Fibroblast of villous mesenchyme (primary cell): ENCODE data around the gene AUTS2. TPM values are rescaled to one million over a fixed set of nuclear protein-coding genes. Genes with fewer than 3 reads are reported as not detected.

ENCODE experiments used
- DNase-seq: peaks from one replicate; pipeline ENCODE4 v3.0.0-alpha.2; 2010; ENCODE audit warnings: low read depth
- H3K4me3 ChIP-seq: 2 replicates; pipeline ENCODE4 v1.5.1; 2011; ENCODE audit warnings: low read depth, mild to moderate bottlenecking, low read length
- CTCF ChIP-seq: IDR thresholded peaks from 2 replicates; pipeline ENCODE4 v1.5.1; 2012; ENCODE audit warnings: low read depth, mild to moderate bottlenecking, low read length; ENCODE audit not compliant: insufficient read depth
- total RNA-seq: library from RNA; depleted of rRNA; stranded (reverse); fragments of >200 nt; gene quantifications from 2 replicates; pipeline ENCODE4 v1.2.3, GENCODE V29; 2012

Gene AUTS2
- total RNA-seq, 1 donor = 3.9 TPM

DNA sequence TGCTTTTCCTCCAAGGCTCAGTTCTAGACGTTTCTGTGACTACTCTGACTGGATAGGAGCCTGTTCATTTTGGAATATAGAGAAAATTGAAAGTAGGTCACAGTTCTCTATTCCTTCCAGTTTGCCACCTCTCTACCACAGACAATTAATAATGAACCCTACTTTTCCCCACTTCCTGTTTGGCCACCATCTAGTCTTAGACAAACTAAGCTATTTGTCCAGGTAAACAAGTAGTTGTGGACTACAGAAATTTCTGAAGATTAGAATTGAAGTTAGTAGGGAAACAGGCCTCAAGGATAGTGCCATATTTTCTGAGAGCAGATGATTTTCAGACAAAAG, 87.0 kb downstream of the AUTS2 start:
- TF ChIP-seq CTCF = no peak

DNA sequence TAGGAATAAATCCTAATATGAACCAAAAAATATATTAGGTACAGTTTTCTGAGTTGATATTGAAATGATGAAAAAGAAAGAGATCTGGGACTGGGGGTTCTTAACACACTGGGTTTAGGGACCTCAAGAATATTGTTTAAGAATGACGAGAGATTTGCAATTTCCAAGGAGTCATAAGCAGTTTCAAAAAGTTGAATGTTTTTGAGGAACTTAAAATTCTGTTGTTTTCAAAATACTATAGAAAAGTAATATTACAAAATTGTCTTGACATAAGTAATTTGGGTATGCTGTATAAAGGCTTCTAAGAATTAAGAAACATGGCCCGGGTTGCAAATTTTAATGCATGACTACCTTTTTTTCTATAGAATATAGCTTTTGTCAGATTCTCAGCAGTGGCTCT, 88.1 kb downstream of the AUTS2 start:
- no peak for DNase-seq
- H3K4me3 ChIP-seq = no peak overlapping the region
- no peak for TF ChIP-seq CTCF

More for the DNA sequence above, 87.0 kb downstream of the AUTS2 start:
- no peak overlapping the region for H3K4me3 ChIP-seq
- DNase-seq = no peak

- TF ChIP-seq CTCF = no peak
- no peak overlapping the region for H3K4me3 ChIP-seq
- DNase-seq = peak; percentile 38
Measured at GRCh38 chr7:69687739-69688433, 89.6 kb downstream of the AUTS2 start.

DNA sequence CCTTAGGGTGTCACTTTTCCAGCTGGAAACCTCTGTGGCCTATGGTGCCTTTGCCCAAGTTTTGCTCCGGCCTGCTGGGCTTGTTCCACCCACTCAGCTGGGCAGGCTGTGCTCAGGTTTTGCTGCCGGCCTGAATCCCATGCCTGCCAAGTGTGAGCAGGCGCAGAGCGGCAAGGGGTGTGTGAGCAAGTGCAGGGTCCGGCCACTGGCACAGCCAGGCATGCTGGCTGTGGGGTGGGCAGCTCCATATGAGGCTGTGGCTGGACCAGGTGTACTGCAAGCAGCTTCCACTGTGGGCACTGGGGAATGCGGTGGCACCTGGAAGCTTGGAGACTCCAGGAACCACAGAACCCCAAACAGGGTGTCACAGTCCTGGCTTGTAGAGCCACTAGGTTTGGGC, 92.1 kb downstream of the AUTS2 start:
- no peak overlapping the region for H3K4me3 ChIP-seq
- no peak for DNase-seq
- TF ChIP-seq CTCF = no peak

DNA sequence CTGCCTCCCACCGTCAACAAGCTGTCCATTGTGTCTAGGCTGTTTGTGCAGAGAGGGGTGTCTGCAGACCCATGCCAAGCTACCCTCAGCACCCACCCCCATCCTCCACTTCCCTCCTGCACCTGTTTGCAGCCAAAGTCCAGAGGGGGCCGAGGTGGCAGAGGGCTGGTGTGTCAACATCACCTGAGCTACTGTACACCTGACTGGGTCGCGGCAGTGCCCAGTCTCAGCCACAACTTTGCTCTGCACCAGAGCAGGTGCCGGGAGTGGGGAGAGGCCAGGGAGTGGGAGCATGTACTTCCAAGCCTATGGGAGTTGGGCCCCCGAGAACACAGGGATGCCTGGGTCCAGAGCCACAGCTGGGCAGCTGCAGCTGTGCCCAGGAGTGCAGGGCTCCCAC, 93.1 kb downstream of the AUTS2 start:
- no peak overlapping the region for H3K4me3 ChIP-seq
- TF ChIP-seq CTCF = no peak
- no peak for DNase-seq

DNA sequence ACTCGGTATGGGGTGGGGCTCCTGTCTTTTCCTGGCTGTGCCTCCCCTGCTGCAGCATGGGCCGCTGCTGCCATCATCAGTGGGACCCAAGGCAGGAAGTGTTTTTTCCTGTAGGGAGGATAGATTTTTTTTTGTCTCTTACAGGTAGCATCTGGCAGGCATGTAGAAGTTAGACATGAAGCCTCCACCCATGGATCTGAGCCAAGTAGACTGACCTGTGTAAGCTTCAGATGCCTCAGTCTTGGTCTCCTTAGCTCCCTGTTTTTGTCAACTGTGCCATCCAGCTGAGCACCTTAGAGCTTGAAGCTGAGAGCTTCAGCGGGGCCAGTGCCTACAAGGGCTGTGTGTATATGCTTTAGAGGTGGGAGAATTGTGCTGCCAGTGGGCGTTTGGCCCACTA, 93.5 kb downstream of the AUTS2 start:
- no peak for TF ChIP-seq CTCF
- DNase-seq = no peak
- H3K4me3 ChIP-seq = no peak overlapping the region

- no peak for TF ChIP-seq CTCF
Measured at GRCh38 chr7:69692611-69693010, 94.3 kb downstream of the AUTS2 start.

More at GRCh38 chr7:69692611-69693010, 94.3 kb downstream of the AUTS2 start:
- H3K4me3 ChIP-seq = no peak overlapping the region
- no peak for DNase-seq
